Kidney epithelial cell (primary cell): ENCODE results near the gene CNOT9. TPM values are rescaled to one million over a fixed set of nuclear protein-coding genes. Genes with fewer than 3 reads are reported as not detected.

Experiments used
- DNase-seq: peaks from one replicate; pipeline ENCODE4 v3.0.0-alpha.2; 2010; ENCODE audit warnings: low read depth
- H3K27me3 ChIP-seq: 2 replicates; pipeline ENCODE4 v1.6.0; 2011; ENCODE audit warnings: low read length; ENCODE audit not compliant: control insufficient read depth, insufficient read depth
- H3K36me3 ChIP-seq: 2 replicates; pipeline ENCODE4 v1.5.1; 2011; ENCODE audit warnings: low read length; ENCODE audit not compliant: control insufficient read depth, insufficient read depth
- H3K4me3 ChIP-seq: 2 replicates; pipeline ENCODE4 v1.5.1; 2011; ENCODE audit warnings: low read depth, mild to moderate bottlenecking, control low read depth, low read length
- CTCF ChIP-seq: IDR thresholded peaks from 2 replicates; pipeline ENCODE4 v1.5.1; 2011; ENCODE audit warnings: mild to moderate bottlenecking, moderate library complexity, low read length, control low read depth, inconsistent platforms; ENCODE audit not compliant: insufficient read depth, poor library complexity, severe bottlenecking
- total RNA-seq: library from RNA; depleted of rRNA; stranded (reverse); fragments of >200 nt; gene quantifications from 2 replicates; pipeline ENCODE4 v1.2.3, GENCODE V29; 2015

Gene CNOT9
- total RNA-seq, 1 donor from 2014 or later, result 38.5 TPM

DNA sequence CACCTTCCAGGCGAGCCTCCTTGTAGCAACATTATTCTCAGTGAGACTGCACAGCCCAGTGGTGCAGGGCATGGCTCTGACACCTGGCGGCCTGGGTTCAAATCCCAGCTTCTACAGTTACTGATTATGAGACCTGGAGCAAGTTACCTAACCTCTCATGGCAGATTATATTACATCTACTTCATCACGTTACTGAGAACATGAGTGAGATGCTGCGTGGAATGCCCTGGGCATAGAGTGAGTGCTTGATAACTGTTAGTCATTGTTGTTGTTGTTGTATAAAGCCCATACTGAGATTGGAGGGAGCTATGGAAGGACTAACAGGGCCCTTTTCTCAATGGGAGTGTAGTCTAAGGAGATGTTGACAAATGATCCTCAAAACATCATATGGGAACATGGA is 57.7 kb downstream of the CNOT9 start:
- H3K4me3 ChIP-seq, result no peak overlapping the region
- no peak for DNase-seq
- TF ChIP-seq CTCF, result no peak
- no peaks in the 10 kb centered on the region for H3K27me3 ChIP-seq
- H3K36me3 ChIP-seq, result no peaks in the 10 kb centered on the region

DNA sequence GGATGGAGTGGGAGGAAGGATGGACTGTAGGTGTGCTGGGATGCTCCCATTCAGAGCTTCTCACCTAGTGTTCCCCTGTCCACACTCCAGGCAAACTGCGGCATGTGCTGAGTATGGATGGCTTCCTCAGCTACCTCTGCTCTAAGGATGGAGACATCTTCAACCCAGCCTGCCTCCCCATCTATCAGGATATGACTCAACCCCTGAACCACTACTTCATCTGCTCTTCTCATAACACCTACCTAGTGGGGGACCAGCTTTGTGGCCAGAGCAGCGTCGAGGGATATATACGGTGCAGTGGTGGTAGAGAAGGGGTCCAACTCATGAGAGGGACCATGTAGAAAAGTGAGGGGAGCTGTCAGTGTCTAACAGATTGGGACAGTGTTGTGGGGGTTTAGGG is 59.3 kb downstream of the CNOT9 start:
- no peak for DNase-seq
- Histone ChIP-seq H3K27me3 (no peaks in the 10 kb centered on the region), H3K36me3 (no peaks in the 10 kb centered on the region), H3K4me3 (no peak overlapping the region)
- no peak for TF ChIP-seq CTCF

GRCh38 chr2:218631837-218632236 is 63.2 kb downstream of the CNOT9 start:
- TF ChIP-seq CTCF, result no peak
- H3K27me3 ChIP-seq, result no peaks in the 10 kb centered on the region
- DNase-seq, result no peak
- H3K36me3 ChIP-seq, result no peaks in the 10 kb centered on the region
- H3K4me3 ChIP-seq, result no peak overlapping the region

- Histone ChIP-seq H3K4me3 (no peak overlapping the region), H3K36me3 (peaks cover 1% of the 10 kb centered on the region), H3K27me3 (no peaks in the 10 kb centered on the region)
- no peak for TF ChIP-seq CTCF
- no peak for DNase-seq
Measured at GRCh38 chr2:218635719-218636118, 67.1 kb downstream of the CNOT9 start.

GRCh38 chr2:218638372-218638771 is 69.7 kb downstream of the CNOT9 start:
- peaks cover 4% of the 10 kb centered on the region for H3K36me3 ChIP-seq
- no peaks in the 10 kb centered on the region for H3K27me3 ChIP-seq
- no peak overlapping the region for H3K4me3 ChIP-seq
- DNase-seq, result no peak
- no peak for TF ChIP-seq CTCF

- H3K4me3 ChIP-seq, result no peak overlapping the region
- peaks cover 5% of the 10 kb centered on the region for H3K36me3 ChIP-seq
- TF ChIP-seq CTCF, result no peak
- no peak for DNase-seq
- no peaks in the 10 kb centered on the region for H3K27me3 ChIP-seq
Measured at GRCh38 chr2:218642121-218642656, 73.5 kb downstream of the CNOT9 start.
